Chondrocyte (in vitro differentiated cells): ENCODE data around the gene SLC45A1. TPM values are rescaled to one million over a fixed set of nuclear protein-coding genes. Genes with fewer than 3 reads are reported as not detected.

Experiments used
- DNase-seq: peaks from one replicate; pipeline ENCODE4 v3.0.0; 2021; ENCODE audit warnings: mixed read lengths, low spot score
- H3K27ac Mint-ChIP-seq: one replicate; pipeline ENCODE4 v1.8.0; 2021; ENCODE audit warnings: mild to moderate bottlenecking, moderate library complexity, mixed read lengths; ENCODE audit not compliant: unreplicated experiment
- H3K27me3 Mint-ChIP-seq: 2 replicates; pipeline ENCODE4 v1.8.0; 2021; ENCODE audit warnings: low read depth, mixed read lengths
- H3K36me3 Mint-ChIP-seq: 2 replicates; pipeline ENCODE4 v1.8.0; 2021; ENCODE audit warnings: low read depth, mixed read lengths
- H3K4me1 Mint-ChIP-seq: 2 replicates; pipeline ENCODE4 v1.8.0; 2021; ENCODE audit warnings: low read depth, mild to moderate bottlenecking, mixed read lengths
- H3K4me3 Mint-ChIP-seq: one replicate; pipeline ENCODE4 v1.8.0; 2021; ENCODE audit warnings: mild to moderate bottlenecking, moderate library complexity, mixed read lengths; ENCODE audit not compliant: unreplicated experiment
- H3K9me3 Mint-ChIP-seq: 2 replicates; pipeline ENCODE4 v1.8.0; 2021; ENCODE audit warnings: low read depth, mixed read lengths
- CTCF ChIP-seq: fragments of 200-600 bp; sonication (generic); IDR thresholded peaks from 2 replicates; pipeline ENCODE4 v1.5.0; 2021; ENCODE audit warnings: antibody characterized with exemption, mild to moderate bottlenecking, moderate library complexity
- total RNA-seq: library from RNA; stranded (reverse); gene quantifications from 3 replicates; pipeline ENCODE4 v1.2.1, GENCODE V29; 2021

The SLC45A1 gene
- total RNA-seq, 1 donor from 2014 or later: 4.8 TPM

- Mint-ChIP-seq H3K9me3 (peaks cover 2% of the 10 kb centered on the region), H3K36me3 (peaks cover 17% of the 10 kb centered on the region), H3K27ac (no peak overlapping the region), H3K27me3 (no peaks in the 10 kb centered on the region), H3K4me1 (peaks cover 8% of the 10 kb centered on the region), H3K4me3 (no peak overlapping the region)
- DNase-seq: no peak
- no peak for TF ChIP-seq CTCF
Observed at GRCh38 chr1:8332806-8333205, 14.9 kb downstream of the SLC45A1 start.

GRCh38 chr1:8333246-8333987, 15.5 kb downstream of the SLC45A1 start:
- peaks cover 8% of the 10 kb centered on the region for H3K4me1 Mint-ChIP-seq
- no peak overlapping the region for H3K4me3 Mint-ChIP-seq
- no peak overlapping the region for H3K27ac Mint-ChIP-seq
- TF ChIP-seq CTCF: no peak
- no peak for DNase-seq
- peaks cover 2% of the 10 kb centered on the region for H3K9me3 Mint-ChIP-seq
- peaks cover 17% of the 10 kb centered on the region for H3K36me3 Mint-ChIP-seq
- no peaks in the 10 kb centered on the region for H3K27me3 Mint-ChIP-seq

- Mint-ChIP-seq H3K9me3 (peaks cover 2% of the 10 kb centered on the region), H3K27me3 (no peaks in the 10 kb centered on the region), H3K4me3 (no peak overlapping the region), H3K36me3 (peaks cover 17% of the 10 kb centered on the region), H3K4me1 (peaks cover 5% of the 10 kb centered on the region), H3K27ac (no peak overlapping the region)
- no peak for DNase-seq
- TF ChIP-seq CTCF: no peak
Observed at GRCh38 chr1:8334106-8334851, 16.4 kb downstream of the SLC45A1 start.

- no peak for DNase-seq
- Mint-ChIP-seq H3K27me3 (no peaks in the 10 kb centered on the region), H3K9me3 (peaks cover 2% of the 10 kb centered on the region), H3K27ac (no peak overlapping the region), H3K4me3 (no peak overlapping the region), H3K4me1 (no peaks in the 10 kb centered on the region), H3K36me3 (peaks cover 18% of the 10 kb centered on the region)
- no peak for TF ChIP-seq CTCF
Observed at GRCh38 chr1:8335246-8335645, 17.3 kb downstream of the SLC45A1 start.

GRCh38 chr1:8337776-8338525, 20.0 kb downstream of the SLC45A1 start:
- peaks cover 21% of the 10 kb centered on the region for H3K36me3 Mint-ChIP-seq
- H3K4me1 Mint-ChIP-seq: peaks cover 9% of the 10 kb centered on the region
- no peak for DNase-seq
- H3K27me3 Mint-ChIP-seq: no peaks in the 10 kb centered on the region
- H3K4me3 Mint-ChIP-seq: no peak overlapping the region
- TF ChIP-seq CTCF: no peak
- H3K9me3 Mint-ChIP-seq: peaks cover 2% of the 10 kb centered on the region
- no peak overlapping the region for H3K27ac Mint-ChIP-seq
